ENCODE results near the gene ELOVL5. TPM values are rescaled to one million over a fixed set of nuclear protein-coding genes. Genes with fewer than 3 reads are reported as not detected.

Gene ELOVL5
- polyA plus RNA-seq, 3 donors: 44.7 to 97.1 (median 69.5) TPM

DNA sequence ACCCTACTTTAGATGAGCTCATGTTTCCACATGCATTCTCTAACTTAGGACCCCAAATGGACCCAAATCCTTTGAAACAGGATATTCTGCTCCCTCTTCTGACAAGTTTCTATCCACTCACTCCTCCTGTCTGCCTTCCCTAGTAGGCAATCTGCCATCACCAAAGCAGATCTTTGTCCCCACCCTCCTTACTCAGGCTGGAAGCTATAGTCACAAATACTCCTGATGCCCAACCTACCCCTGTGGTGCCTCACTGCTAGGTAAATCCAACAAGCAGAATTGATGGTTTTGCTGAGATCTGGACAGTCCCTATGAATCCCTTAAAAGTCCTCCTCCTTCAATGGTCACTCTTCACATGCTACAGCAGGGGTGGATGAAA is 21.7 kb downstream of the ELOVL5 start:
- Histone ChIP-seq H3K9me3 (replicated peaks in 1 of 2; ENCODE audit: control insufficient read depth in 1 of 2, insufficient read depth in 1 of 2, low read length in 2 of 2) (no peaks in the 10 kb centered on the region), H3K4me1 (ENCODE audit: control insufficient read depth in 1 of 2, insufficient read depth in 2 of 2, low read length in 2 of 2) (peaks cover 9 to 19% of the 10 kb centered on the region in 2 donors), H4K20me1 (ENCODE audit: insufficient read depth, low read length) (peaks cover 93% of the 10 kb centered on the region), H3K36me3 (replicated peaks in 1 of 2; ENCODE audit: control insufficient read depth in 1 of 2, insufficient read depth in 2 of 2, low read length in 2 of 2) (peaks cover 0 to 3% of the 10 kb centered on the region in 2 donors), H3K27me3 (ENCODE audit: control insufficient read depth in 2 of 2, insufficient read depth in 2 of 2, low read length in 2 of 2) (no peaks in the 10 kb centered on the region), H3K79me2 (ENCODE audit: insufficient read depth, low read length) (peaks cover 99% of the 10 kb centered on the region), H2AFZ (ENCODE audit: insufficient read depth, low read depth, low read length, poor library complexity, severe bottlenecking) (no peak overlapping the region), H3K4me2 (replicated peaks; ENCODE audit: extremely low read depth, low read length, poor library complexity, severe bottlenecking) (no peak overlapping the region), H3K9ac (ENCODE audit: insufficient read depth, low read length, poor library complexity, severe bottlenecking) (no peak overlapping the region), H3K4me3 (replicated peaks in 1 of 3; ENCODE audit: low read depth in 2 of 3, low read length in 3 of 3) (no peak overlapping the region), H3K27ac (ENCODE audit: low read depth in 1 of 2, low read length in 2 of 2) (peak overlapping the region in 1 of 2 donors; percentile 18)
- H3K36me3 Mint-ChIP-seq: peaks cover 13 to 37% of the 10 kb centered on the region in 2 donors
- H3K27me3 Mint-ChIP-seq (ENCODE audit: low read depth in 3 of 3): peaks cover 0 to 4% (median 1%) of the 10 kb centered on the region in 3 donors
- peak overlapping the region in 2 of 7 donors; percentile 77 to 89 for H3K27ac Mint-ChIP-seq
- TF ChIP-seq, protein P1, sequence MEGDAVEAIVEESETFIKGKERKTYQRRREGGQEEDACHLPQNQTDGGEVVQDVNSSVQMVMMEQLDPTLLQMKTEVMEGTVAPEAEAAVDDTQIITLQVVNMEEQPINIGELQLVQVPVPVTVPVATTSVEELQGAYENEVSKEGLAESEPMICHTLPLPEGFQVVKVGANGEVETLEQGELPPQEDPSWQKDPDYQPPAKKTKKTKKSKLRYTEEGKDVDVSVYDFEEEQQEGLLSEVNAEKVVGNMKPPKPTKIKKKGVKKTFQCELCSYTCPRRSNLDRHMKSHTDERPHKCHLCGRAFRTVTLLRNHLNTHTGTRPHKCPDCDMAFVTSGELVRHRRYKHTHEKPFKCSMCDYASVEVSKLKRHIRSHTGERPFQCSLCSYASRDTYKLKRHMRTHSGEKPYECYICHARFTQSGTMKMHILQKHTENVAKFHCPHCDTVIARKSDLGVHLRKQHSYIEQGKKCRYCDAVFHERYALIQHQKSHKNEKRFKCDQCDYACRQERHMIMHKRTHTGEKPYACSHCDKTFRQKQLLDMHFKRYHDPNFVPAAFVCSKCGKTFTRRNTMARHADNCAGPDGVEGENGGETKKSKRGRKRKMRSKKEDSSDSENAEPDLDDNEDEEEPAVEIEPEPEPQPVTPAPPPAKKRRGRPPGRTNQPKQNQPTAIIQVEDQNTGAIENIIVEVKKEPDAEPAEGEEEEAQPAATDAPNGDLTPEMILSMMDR (IDR thresholded peaks at IDR 0.05): no peak
- peaks cover 52% of the 10 kb centered on the region for H3K4me1 Mint-ChIP-seq
- intact Hi-C loops (cut with micrococcal nuclease): no loop called here
- DNase-seq: no peak
- H3K9me3 Mint-ChIP-seq: peaks cover 0 to 3% (median 2%) of the 10 kb centered on the region in 7 donors
- H3K4me3 Mint-ChIP-seq: no peak overlapping the region

DNA sequence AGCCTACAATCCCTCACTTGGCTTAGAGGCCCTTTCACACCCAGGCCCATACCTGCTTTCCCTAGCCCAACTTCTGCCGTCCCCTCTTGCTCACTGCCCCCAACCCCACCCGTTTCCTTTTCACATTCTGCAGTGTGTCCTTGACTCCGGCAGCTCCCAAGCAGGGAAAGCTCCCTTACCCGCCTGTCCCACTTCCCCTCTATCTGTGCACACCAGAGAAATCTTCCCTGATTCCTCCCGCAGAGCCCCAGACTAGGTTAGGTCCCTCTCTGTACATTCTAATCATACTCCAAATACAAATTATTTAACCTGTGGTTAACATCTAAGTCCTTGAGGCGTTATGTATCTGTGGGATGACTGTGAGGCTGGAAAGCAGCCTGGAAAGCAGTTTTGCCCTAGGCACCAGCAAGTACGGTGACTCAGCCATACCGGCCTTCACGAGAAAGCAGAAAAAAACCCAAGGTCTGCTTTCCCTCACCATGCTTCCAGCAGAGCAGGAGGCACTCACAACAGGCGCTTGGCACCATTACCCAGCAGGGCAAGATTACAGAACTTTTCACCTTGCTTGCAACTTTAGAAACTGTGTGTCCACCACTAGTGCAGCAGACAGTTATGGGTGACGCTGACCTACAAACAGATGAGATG is 22.3 kb downstream of the ELOVL5 start:
- H3K4me3 ChIP-seq (replicated peaks in 1 of 3; ENCODE audit: low read depth in 2 of 3, low read length in 3 of 3): no peak overlapping the region
- H3K4me1 Mint-ChIP-seq: peaks cover 51% of the 10 kb centered on the region
- peaks cover 0 to 4% (median 1%) of the 10 kb centered on the region in 3 donors for H3K27me3 Mint-ChIP-seq (ENCODE audit: low read depth in 3 of 3)
- H3K27ac Mint-ChIP-seq: peak overlapping the region; percentile 3 to 44 (median 26)
- no peak overlapping the region for H3K9ac ChIP-seq (ENCODE audit: insufficient read depth, low read length, poor library complexity, severe bottlenecking)
- intact Hi-C loops (cut with micrococcal nuclease): no loop called here
- H3K27me3 ChIP-seq (ENCODE audit: control insufficient read depth in 2 of 2, insufficient read depth in 2 of 2, low read length in 2 of 2): no peaks in the 10 kb centered on the region
- peak overlapping the region in 1 of 2 donors; percentile 18 for H3K27ac ChIP-seq (ENCODE audit: low read depth in 1 of 2, low read length in 2 of 2)
- H3K79me2 ChIP-seq (ENCODE audit: insufficient read depth, low read length): peaks cover 99% of the 10 kb centered on the region
- peaks cover 93% of the 10 kb centered on the region for H4K20me1 ChIP-seq (ENCODE audit: insufficient read depth, low read length)
- peak in 1 of 3 donors; percentile 12 for DNase-seq
- H3K36me3 ChIP-seq (replicated peaks in 1 of 2; ENCODE audit: control insufficient read depth in 1 of 2, insufficient read depth in 2 of 2, low read length in 2 of 2): no peaks in the 10 kb centered on the region
- no peaks in the 10 kb centered on the region for H3K9me3 ChIP-seq (replicated peaks in 1 of 2; ENCODE audit: control insufficient read depth in 1 of 2, insufficient read depth in 1 of 2, low read length in 2 of 2)
- peaks cover 0 to 3% (median 2%) of the 10 kb centered on the region in 7 donors for H3K9me3 Mint-ChIP-seq
- peaks cover 10 to 34% of the 10 kb centered on the region in 2 donors for H3K36me3 Mint-ChIP-seq
- peaks cover 9 to 21% of the 10 kb centered on the region in 2 donors for H3K4me1 ChIP-seq (ENCODE audit: control insufficient read depth in 1 of 2, insufficient read depth in 2 of 2, low read length in 2 of 2)
- no peak overlapping the region for H3K4me3 Mint-ChIP-seq
- TF ChIP-seq, protein P1 (IDR thresholded peaks at IDR 0.05): no peak
- H2AFZ ChIP-seq (ENCODE audit: insufficient read depth, low read depth, low read length, poor library complexity, severe bottlenecking): no peak overlapping the region
- 66% methylated on average over 7 of the region's 11 CpGs for WGBS (ENCODE audit: insufficient coverage)
- H3K4me2 ChIP-seq (replicated peaks; ENCODE audit: extremely low read depth, low read length, poor library complexity, severe bottlenecking): no peak overlapping the region

All from CD14-positive monocyte (primary cell).